Stimulated activated CD4-positive, alpha-beta T cell treated with anti-CD3 and anti-CD28 coated beads, Interleukin-4, amount 100 ng/mL, for 48 hours (primary cell): Measurements from ENCODE around the gene EXOC3.
"Not testable (repeated sequence)": the region's sequence is repeated elsewhere in the genome, so short reads cannot be mapped to it uniquely, and the experiment has no call there.

Experiments
- DNase-seq, 2 donors: peaks; one replicate each; pipeline ENCODE4 v3.0.0-alpha.2; 2020; ENCODE audit warnings: low read depth in 2 of 2

EXOC3 gene

DNA sequence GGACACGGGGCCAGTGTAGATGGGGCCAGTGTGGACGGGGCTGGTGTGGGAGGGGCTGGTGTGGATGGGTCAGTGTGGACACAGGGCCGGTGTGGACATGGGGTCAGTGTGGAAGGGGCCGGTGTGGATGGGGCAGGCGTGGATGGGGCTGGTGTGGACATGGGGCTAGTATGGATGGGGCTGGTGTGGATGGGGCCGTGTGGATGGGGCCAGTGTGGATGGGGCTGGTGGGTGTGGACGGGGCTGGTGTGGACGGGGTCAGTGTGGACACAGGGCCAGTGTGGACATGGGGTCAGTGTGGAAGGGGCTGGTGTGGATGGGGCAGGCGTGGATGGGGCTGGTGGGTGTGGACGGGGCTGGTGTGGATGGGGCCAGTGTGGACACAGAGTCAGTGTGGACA, 57.5 kb downstream of the EXOC3 start:
- no peak for DNase-seq

- DNase-seq: no peak
These were observed 58.3 kb downstream of the EXOC3 start for GRCh38 chr5:501105-501830.

- no peak for DNase-seq
These were observed 58.8 kb downstream of the EXOC3 start for GRCh38 chr5:501831-502184.

- no peak for DNase-seq
These were observed 59.5 kb downstream of the EXOC3 start for GRCh38 chr5:502325-503079.

- no peak for DNase-seq
These were observed 61.6 kb downstream of the EXOC3 start for GRCh38 chr5:504326-505154.

DNA sequence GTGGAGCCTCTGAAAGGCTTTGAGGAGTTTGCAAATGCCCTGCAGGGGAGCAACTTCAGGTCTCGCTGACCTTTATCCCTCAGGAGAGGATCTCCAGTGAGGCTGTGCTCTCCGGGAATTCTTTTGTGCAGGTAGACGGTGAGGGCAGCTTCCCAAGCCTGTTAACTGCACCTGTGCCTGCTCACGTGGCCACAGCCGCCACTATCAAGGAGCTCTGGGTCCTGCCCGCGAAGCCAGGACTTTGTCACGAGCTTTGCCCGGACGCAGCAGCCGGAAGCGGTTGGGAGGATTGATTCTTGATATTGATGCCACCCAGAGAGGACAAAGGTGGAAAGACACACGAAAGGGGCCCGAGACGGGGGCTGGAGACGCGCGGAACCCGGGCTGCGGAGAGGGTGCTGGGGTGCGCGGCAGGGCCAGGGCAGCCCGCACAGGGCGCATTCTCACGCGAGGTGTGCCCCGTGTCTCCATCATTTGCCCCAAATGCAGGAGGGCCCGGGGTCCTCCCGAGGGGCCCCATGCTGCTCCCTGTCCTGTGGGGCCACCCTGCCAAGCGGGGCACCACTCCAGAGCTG, 63.1 kb downstream of the EXOC3 start:
- DNase-seq: no peak

GRCh38 chr5:507986-508575, 65.1 kb downstream of the EXOC3 start:
- DNase-seq: not testable (repeated sequence)

DNA sequence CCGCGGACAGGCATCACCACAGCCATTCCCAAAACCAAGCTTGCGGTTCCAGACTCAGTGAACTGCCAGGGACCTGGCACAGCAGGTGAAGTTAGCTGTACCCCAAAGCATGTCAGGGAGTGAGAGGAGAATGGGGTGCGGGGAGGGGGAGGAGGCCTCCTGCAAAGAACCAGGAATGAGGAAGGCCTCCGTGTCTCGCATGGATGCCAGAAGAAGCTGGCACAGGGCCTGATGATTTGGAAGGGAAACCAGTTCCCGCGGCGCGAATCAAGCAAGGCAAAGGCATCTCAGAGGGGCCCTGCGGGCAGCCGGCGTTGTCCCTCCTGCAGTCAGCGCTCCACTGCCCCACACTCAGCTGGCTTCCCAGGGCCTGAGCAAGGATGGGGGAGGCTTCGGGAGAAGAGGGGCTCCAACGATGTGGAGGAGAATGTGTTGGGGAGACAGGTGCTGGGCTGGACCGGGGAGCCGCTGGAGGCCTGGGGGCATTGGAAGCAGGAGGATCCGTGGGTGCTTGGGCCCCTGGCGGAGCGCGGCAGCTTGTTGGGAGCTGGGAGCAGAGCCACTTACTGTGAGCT, 66.7 kb downstream of the EXOC3 start:
- DNase-seq: no peak

DNA sequence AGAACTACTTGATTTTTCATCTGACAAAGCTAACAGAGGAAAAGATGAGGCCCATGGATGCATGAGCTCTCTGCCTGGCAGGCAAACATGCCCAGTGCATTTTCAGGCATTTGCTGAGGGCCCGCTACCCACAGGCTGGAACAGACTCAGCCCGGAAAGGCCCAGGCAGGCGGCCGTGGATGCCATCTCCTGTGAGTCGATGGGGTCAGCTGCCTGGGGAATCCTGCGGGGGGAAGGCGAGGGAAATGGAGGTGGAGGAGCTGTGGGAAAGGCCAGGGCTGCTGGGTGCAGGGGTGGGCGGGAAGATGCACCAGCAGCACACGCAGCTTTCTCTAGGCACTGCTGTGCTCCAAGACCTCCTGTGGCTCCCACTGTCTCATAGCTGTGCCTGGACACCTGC, 67.5 kb downstream of the EXOC3 start:
- DNase-seq: no peak

DNA sequence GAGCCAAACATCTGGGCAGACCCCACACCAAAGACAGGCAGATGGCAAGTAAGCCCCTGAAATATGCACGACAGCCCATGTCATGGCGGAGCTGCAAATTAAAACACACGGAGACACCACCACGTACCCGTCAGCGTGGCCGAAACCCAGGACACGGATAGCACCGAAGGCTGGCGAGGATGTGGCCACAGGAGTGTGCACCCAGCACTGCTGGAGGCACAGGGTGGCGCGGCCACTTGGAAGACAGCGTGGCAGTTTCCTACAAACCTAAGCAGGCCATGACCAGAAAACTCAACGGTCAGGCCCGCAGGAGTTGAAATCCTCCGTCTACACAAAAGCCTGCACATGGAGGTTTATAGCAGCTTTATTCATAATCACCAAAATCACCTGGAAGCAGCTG, 68.5 kb downstream of the EXOC3 start:
- no peak for DNase-seq

DNA sequence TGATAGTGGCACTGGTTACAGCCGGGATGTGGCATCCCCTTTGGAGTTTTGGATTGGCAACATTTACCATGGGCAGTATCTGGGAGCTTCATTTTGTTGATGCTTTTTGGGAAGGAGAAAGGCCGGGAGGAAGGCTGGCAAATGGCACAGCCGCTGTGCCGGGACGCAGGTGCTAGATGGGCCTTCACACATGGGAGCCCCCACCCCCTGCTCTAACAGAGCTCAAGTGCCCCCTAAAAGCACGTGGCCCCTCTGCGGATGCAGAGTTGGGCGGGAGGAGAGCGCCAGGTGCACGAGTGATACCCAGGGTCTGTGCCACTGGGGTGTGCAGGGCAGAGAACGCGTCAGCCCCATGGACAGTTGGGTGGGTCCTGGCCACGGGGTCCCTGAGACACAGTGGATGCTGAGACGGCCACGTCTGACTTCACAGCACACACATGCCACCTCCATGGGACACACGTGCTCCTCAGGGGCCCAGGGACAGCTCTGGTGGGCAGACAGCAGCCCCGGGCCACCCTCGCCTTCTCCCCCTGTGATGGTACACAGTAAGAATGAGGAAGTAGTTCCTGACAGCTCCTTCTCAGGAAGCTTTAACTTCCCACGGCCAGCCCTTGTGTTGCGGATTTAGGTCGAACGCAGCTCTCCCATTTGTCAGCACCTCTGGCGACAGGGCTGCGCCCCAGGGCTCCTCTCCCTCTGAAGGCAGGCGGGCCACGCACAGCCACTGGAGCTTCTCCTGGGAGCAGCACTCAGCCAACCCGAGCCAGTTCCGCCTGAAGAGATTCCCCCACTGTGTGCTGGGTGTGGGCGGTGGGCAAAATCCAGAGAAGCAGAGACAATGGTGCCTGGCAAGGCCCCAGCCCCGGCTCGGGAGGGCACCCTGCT, 70.5 kb downstream of the EXOC3 start:
- no peak for DNase-seq

DNA sequence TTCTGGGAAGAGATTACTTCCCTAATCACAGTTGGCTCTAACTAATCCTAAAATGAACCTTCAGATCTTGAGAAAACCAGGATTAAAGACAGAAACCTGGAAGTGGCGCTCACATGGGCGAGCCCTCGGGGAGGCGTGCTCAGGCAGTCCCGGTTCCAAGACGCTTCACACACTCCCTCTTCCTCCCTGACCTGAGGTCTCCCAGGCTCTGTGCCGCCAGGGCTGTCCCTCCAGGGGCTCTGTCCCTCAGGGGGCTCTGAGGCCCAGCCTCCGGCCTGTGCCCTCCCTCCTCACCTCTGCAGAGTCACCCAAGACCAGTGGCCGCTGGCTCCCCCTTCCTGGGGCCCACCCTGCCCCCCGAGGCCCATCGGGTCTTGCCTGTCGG, 71.1 kb downstream of the EXOC3 start:
- no peak for DNase-seq

DNA sequence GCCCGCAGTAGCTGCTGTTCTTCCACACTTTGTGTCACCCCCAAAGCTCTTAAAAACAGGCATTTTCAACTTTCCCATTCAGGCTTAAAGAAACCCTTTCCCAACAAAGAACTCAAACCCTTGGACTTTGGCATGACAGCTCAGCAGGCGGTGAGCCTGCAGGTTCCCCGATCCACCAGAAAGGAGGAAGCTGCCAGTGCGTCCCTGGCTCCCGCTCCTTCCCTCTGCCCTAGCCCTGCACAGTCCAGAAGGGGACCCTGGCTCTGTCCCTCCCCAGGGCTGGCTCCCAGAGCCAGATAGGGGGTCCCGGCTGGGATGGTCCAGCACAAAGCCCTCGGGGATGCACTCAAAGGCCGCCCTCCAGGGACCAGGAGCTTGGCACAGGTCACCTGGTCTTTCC, 71.7 kb downstream of the EXOC3 start:
- DNase-seq: no peak

- DNase-seq: no peak
These were observed 72.4 kb downstream of the EXOC3 start for GRCh38 chr5:515273-515836.

- no peak for DNase-seq
These were observed 73.5 kb downstream of the EXOC3 start for GRCh38 chr5:516338-516925.
